Measurements from ENCODE around the gene DCTD. TPM values are rescaled to one million over a fixed set of nuclear protein-coding genes. Genes with fewer than 3 reads are reported as not detected.

DCTD gene
- total RNA-seq, 1 donor from 2014 or later = 76.7 TPM

DNA sequence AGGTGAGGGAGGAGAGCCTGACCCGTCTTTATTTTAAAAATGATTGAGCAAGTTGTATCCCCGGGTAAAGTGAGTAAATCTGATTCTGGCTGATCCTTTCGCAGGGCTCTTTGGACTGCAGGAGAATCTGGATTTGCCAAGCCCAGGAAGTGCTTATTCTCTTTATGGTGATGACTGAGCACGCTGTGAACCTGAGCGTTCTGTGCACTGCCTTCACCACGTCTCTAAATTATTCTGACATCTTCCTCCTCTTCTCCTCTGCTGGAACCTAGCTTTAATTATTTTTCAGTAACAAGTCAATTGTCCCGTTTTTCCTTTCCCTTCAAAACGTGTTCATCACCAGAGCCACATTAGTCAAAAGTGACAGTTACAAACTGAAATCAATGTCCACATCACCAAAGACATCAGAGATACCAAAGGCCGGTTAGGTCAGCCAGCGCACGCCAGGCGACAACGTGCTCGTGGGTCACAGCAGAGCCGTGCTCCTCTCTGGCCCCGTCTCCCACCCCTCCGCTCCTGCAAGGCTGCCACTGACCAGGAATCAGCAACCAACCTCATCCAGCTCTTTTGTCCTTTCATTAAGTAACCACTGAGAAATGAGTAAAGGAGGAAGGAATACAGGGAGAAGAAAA is 74.3 kb downstream of the DCTD start:
- DNase-seq (ENCODE audit: low read depth, low spot score) = no peak

- DNase-seq (ENCODE audit: low read depth, low spot score) = no peak
Measured at GRCh38 chr4:182842104-182842600, 75.0 kb downstream of the DCTD start.

DNA sequence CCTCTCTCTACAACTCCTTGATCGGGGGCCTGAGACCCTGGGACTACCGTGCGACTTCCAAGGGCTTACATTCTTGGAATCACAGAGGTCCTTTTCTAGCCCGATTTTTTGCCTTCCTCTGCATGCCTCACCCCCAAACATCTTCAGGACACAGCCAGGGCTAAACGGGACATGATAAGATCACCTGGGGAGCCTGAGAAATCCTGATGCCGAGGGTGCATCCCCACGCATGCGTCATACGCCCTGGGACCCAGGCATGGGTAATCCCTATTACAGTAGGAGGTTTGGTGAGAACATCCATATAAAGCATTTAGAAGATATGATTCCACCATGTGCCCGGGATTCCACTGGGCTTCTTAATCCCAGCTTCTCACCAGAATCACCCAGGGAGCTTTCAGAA is 77.1 kb downstream of the DCTD start:
- DNase-seq (ENCODE audit: low read depth, low spot score) = no peak

Other genes with a start within 250 kb of the DCTD start
- gene WWC2, start 181.9 kb upstream of the DCTD start, total RNA-seq = 25.7 and 35.0 TPM in 2 replicates